T-helper 2 cell treated with Interferon-gamma antibody and Interleukin-4, amounts not matched to agents 100 ng/mL and 5 ng/mL, for 36 hours (primary cell): ENCODE data around the gene GATA6. TPM values are rescaled to one million over a fixed set of nuclear protein-coding genes. Genes with fewer than 3 reads are reported as not detected.

Experiments used
- intact Hi-C: fragments of 100-400 bp; cut with micrococcal nuclease; formaldehyde crosslinking; loops from one replicate; pipeline ENCODE4 v1.15.1; 2023
- total RNA-seq: library from RNA; stranded (reverse); gene quantifications from 2 replicates; pipeline ENCODE4 v1.2.3, GENCODE V29; 2022

Gene GATA6
- total RNA-seq, 1 donor from 2014 or later, result not detected

DNA sequence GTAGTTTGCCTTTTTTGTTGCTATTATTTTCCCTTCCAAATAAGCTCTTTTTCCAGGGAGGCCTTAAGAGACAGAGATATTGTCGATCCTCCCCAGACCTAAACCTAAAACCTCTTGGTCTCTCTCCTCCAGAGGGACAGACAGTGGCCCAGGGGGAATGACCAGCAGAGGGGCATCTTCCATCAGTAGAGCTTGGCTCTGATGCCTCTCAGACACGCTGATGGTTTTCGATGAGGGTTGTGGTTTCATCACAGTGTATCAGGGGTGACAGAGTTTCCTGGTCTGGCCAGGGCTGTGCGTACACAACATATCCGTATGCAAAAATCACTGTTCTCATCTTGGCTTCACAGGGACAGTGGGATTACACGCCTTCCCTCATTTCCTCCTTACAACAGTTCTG is 68.6 kb downstream of the GATA6 start:
- intact Hi-C loops, result no loop called here

DNA sequence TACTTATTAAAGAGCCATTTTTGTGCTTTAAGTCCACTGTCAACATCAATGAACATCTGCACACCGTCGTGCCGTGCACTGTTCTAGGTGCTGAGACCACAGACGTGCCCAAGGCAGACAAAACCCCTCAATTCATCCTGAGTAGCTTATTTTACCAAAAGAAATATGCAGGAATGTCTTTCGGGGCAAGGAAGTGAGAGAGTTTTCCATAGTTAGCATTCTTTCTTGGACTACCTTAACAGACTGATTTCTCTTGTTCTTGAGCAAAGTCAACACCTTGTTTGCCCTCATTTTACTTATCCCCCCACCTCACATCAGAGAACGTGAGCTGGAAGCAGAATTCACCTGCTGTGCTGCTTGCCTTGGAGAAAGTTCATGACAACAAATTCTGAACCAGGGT is 69.3 kb downstream of the GATA6 start:
- intact Hi-C loops, result no loop called here

DNA sequence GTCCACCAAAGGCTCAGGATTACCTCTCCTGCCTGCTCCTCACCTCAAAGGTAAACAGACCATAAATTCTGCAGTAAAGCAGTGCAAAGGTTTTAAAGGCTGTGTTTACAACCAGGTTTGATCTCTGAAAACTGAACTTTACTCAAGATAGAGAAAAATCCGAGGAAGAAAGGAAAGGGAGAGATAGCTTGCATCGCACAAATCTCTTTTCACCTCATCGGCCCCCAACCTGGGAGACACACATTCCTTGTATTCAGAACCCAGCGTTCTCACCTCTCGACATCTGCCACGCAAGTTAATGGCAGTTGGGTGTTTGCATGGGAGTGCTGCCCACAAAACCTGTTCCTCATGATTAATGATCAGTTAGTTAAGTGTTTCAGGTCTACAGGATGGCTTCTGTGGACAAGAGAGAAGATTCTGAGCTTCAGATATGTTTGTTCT is 72.6 kb downstream of the GATA6 start:
- intact Hi-C loops, result no loop called here

DNA sequence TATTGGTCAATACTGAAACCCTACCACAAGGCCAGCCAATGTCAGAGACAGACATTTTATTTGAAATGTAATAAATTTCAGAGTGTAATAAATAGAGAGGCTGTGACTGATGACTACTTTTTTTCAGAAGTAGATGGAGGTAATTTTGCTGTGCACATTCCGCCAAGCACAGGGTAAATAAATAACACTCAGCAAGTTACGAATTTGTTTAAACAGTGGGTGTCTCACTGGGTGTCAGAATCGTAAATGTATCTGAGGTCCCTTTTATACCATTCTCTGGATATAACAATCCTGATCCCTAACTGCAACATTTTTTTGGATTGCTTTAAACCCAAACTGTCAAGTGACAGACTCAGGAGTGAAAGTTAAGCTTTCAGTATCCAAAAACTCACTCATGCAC is 74.1 kb downstream of the GATA6 start:
- intact Hi-C loops, result no loop called here

DNA sequence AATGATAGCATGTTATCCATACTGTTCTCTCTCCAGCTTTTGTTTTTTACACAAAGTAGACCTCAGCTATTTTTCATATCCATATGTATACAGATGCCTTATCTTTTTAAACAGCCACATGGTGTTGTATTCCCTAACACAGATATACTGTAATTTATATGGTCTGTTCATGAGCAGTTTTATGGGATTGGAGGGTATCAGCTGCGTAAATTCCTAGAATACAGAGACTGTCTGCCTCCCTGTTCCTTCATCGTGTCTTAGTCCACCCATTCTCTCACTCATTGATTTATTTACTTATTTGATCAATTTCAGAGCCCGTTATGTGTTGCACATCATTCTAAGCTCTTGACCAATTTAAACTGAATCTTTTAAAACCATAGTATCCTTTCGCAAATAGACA is 80.6 kb downstream of the GATA6 start:
- intact Hi-C loops, result no loop called here

DNA sequence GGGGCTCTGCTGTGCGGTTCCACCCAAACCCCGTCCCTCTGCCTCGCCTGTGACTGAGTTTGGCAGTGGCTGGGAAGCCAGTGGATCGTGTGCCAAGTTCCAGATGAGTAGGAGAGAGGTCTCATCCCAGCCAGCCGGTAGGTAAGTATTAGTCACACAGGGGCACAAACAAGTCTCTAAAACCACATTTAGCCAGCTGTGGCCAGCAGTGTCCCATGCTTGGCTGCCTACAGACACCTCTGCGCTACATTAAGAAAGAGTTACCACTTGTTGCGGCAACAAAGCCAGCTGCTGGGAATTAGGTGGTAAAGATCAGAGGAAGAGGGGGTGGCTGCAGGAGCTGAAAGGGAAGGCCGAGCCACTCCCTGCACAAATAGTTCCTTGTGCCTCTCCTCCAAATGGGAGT is 81.2 kb downstream of the GATA6 start:
- intact Hi-C loops, result no loop called here

Other genes with a start within 250 kb of the GATA6 start
- not detected in 2 replicates for gene CTAGE1, start 248.3 kb downstream of the GATA6 start, total RNA-seq